ENCODE results near the gene TTC7B.

GRCh38 chr14:90816681-90817436 lies 629 bp upstream of the TTC7B start:
- TF ChIP-seq GATA2 (IDR thresholded peaks at IDR 0.05; ENCODE audit: low read depth, low read length), result no peak
- no peak for TF ChIP-seq GATA3 (IDR thresholded peaks at IDR 0.05; ENCODE audit: low read depth, low read length)
